Activated gamma-delta T cell (primary cell): ENCODE data around the gene CCR1.

Source experiments
- DNase-seq: peaks from one replicate; lab custom pipeline; 2025; lab: John Stamatoyannopoulos, UW
- total RNA-seq, 2 donors: gene quantifications; one replicate each; lab custom pipeline; 2026; lab: John Stamatoyannopoulos, UW

CCR1 gene
- 4.0 to 4.1 reads per million in 2 donors for total RNA-seq

GRCh38 chr3:46208167-46208704 lies at the start of gene CCR1:
CCR1 (minus strand) TSS chr3:46208313; CDS start chr3:46204313, 4,000 bp downstream.
- no peak for DNase-seq

- no peak for DNase-seq
These were observed 44.9 kb upstream of the CCR1 start for GRCh38 chr3:46252980-46253379.

DNA sequence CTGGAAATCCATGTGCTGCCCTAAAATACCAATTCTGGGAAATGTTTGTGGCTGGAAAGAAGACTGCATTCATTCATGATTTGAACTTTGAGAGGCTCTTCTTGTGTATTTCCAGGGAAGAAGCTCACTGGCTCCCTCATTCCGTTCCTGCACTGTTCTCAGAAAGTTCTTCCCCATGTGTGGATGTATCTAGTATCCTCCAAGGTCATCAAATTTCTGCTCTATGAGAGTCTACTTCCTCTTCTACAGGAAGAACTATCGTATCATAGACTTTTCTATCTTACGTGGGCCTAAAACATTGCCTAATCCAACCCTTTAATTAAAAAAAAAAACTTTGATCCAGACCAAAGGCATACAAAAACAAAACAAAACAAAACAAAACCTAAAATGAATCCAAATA lies 37.0 kb upstream of the CCR1 start:
- no peak for DNase-seq

DNA sequence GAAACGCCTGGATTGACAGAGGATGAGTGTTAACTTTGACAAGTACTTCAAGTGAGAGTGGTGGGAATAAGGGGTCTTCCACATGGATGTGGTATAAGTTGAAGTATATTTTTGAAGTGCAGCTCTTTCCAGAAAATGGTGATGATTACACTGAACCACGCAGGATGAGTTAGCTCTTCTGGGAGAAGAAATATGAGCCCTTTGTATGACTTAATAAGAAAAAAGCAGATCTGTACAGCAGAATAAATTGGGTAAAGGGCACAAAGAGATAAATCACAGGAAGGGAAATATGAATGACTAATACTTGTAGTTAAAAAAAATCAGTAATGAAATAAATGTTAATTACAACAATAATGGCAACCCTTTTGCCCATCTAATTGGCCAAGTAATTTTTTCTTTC lies 35.4 kb upstream of the CCR1 start:
- no peak for DNase-seq

- DNase-seq = no peak
These were observed 34.0 kb upstream of the CCR1 start, which contains the start of gene CCR3 for GRCh38 chr3:46242120-46242519. CCR3 (plus strand) TSS chr3:46242460; CDS start chr3:46265159, 22,699 bp downstream.

DNA sequence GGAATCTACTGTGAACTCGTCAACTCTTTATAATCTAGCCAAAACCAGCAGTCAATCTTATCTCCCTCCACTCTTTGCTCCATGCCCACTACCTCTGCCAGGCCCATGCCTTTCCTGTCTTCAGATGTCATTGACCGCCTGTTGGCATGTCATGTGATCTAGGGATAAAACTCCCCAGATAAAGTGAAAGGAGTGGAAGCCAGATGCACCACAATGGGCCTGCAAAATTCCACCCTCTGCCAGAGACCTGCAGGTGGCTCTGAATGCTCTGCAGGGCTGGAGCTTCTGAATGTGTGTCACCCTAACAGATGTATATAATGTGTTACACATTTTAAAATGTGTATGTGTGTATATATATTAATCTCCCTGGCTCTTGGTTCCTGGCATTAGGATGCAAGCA lies 31.8 kb upstream of the CCR1 start:
- no peak for DNase-seq

GRCh38 chr3:46239301-46239938 lies 31.3 kb upstream of the CCR1 start:
- no peak for DNase-seq

GRCh38 chr3:46238386-46238785 lies 30.3 kb upstream of the CCR1 start:
- no peak for DNase-seq

GRCh38 chr3:46236294-46237054 lies 28.4 kb upstream of the CCR1 start:
- DNase-seq = no peak

DNA sequence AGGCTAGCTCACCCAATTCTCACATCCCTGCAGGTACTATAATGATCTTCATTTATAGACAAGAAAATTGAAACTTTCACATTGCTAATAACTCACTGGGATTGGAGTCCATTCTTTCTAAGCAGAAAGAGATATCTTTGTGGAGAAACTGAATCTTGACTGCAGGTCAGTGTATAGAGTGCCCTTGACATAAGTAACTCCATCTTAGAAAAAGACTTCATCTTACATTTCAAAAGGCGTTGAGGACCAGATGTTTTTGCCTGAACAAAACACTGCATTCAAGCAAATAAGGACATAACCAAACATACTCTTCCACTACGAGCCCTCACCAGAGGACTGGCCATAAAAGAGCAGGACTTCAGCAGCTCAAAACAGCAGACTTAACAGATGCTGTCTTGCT lies 27.3 kb upstream of the CCR1 start:
- no peak for DNase-seq

GRCh38 chr3:46233194-46233593 lies 25.1 kb upstream of the CCR1 start:
- no peak for DNase-seq

DNA sequence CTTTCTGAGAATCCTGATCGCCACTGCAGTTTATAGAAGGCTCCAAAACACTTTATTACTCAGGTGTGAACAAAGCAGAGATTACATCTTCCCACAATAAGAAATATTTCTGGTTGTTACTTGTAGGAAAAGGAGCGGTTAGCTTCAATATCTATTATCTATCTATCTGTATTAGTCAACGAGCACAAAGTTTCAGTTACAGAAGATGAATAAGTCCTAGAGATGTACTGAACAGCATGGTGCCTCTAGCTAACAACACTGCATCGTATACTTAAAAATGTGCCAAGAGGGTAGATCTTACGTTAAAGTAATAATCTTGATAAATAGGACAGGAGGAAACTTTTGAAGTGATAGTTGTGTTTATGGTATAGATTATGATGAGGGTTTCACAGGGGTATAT lies 23.2 kb upstream of the CCR1 start:
- no peak for DNase-seq

- DNase-seq = no peak
These were observed 20.4 kb upstream of the CCR1 start for GRCh38 chr3:46228260-46229242.

DNA sequence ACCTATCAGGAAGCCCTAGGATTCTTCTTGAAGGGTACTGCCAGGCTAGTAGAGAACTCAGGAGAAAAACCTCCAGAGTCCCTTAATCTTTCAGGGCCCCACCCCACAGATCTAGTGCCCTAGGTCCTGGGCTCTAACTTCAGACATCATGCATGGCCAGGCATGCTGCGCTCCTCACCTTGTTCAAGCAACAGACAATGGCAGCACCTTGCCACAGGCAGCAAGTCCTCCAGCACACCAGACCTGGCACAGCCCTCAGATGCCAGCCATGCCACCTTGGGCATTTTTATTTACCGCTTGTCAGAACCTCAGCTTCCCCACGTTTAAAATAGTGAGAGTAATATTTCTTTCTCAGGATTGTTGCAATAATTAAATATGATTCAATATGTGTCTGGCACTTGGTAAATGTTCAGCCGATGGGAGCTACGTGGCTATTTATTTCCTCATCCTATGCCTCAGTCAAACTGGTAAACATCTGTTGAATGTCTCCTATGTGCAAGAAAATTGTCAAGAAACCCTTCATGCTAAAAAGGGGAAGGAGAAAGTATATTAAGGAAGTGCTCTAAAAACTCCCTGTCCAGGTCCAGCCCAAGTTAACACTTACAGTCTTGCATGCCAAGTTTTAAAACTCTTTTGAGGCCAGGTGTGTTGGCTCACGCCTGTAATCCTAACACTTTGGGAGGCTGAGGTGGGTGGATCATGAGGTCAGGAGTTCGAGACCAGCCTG lies 14.5 kb upstream of the CCR1 start:
- no peak for DNase-seq

GRCh38 chr3:46221938-46222337 lies 13.8 kb upstream of the CCR1 start:
- no peak for DNase-seq

GRCh38 chr3:46221391-46221790 lies 13.3 kb upstream of the CCR1 start:
- no peak for DNase-seq

GRCh38 chr3:46218196-46218709 lies 10.1 kb upstream of the CCR1 start:
- no peak for DNase-seq

GRCh38 chr3:46215810-46216414 lies 7.8 kb upstream of the CCR1 start:
- DNase-seq = no peak

GRCh38 chr3:46214751-46215352 lies 6.7 kb upstream of the CCR1 start:
- no peak for DNase-seq

- no peak for DNase-seq
These were observed 5.1 kb upstream of the CCR1 start for GRCh38 chr3:46213201-46213600.
